ENCODE results near the gene MICB. TPM values are rescaled to one million over a fixed set of nuclear protein-coding genes. Genes with fewer than 3 reads are reported as not detected.

The MICB gene
- total RNA-seq, 1 donor from 2014 or later, result 5.8 TPM

- H3K4me2 ChIP-seq (ENCODE audit: low read length), result peak within 1 kb of the TSS; percentile 95
- peak within 1 kb of the TSS; percentile 96 for H3K9ac ChIP-seq (ENCODE audit: low read length)
- no peaks in the 10 kb centered on the region for H3K9me3 ChIP-seq (ENCODE audit: insufficient read depth, low read depth, low read length)
- H4K20me1 ChIP-seq (ENCODE audit: insufficient read depth, low read length), result peaks cover 40% of the 10 kb centered on the region
- H3K36me3 ChIP-seq (ENCODE audit: insufficient read depth, low read length), result peaks cover 25% of the 10 kb centered on the region
- no peaks in the 10 kb centered on the region for H3K9me3 Mint-ChIP-seq (ENCODE audit: unreplicated experiment)
- H3K4me1 ChIP-seq (ENCODE audit: insufficient read depth, low read length), result peaks cover 38% of the 10 kb centered on the region
- peak within 1 kb of the TSS; percentile 84 for H3K4me3 ChIP-seq (ENCODE audit: insufficient read depth, low read depth, low read length)
- H3K27me3 ChIP-seq (ENCODE audit: insufficient read depth, low read length), result no peaks in the 10 kb centered on the region
- peak within 1 kb of the TSS; percentile 98 for H3K27ac Mint-ChIP-seq (ENCODE audit: unreplicated experiment)
- H3K4me3 Mint-ChIP-seq (ENCODE audit: unreplicated experiment), result peak within 1 kb of the TSS; percentile 100
- no peak for FAIRE-seq
- H2AFZ ChIP-seq (ENCODE audit: low read depth, low read length), result peak within 1 kb of the TSS; percentile 80
- H3K36me3 Mint-ChIP-seq (ENCODE audit: low read depth, unreplicated experiment), result peaks cover 26% of the 10 kb centered on the region
- TF ChIP-seq EZH2 (IDR thresholded peaks at IDR 0.05; ENCODE audit: insufficient read depth, low read length), result no peak
- TF ChIP-seq CTCF (IDR thresholded peaks at IDR 0.05; ENCODE audit: insufficient read depth, low read depth, low read length), result no peak
- H3K27ac ChIP-seq (ENCODE audit: low read depth, low read length), result peak within 1 kb of the TSS; percentile 98
- peaks cover 48% of the 10 kb centered on the region for H3K79me2 ChIP-seq (ENCODE audit: insufficient read depth, low read length)
- peaks cover 30% of the 10 kb centered on the region for H3K4me1 Mint-ChIP-seq (ENCODE audit: low read depth, unreplicated experiment)
- H3K27me3 Mint-ChIP-seq (ENCODE audit: low read depth, unreplicated experiment), result no peaks in the 10 kb centered on the region
- peak; percentile 95 for DNase-seq (ENCODE audit: low read depth)
Observed at GRCh38 chr6:31541658-31542521, 43.9 kb downstream of the MICB start, which contains the start of gene DDX39B. TSS of gene DDX39B (minus strand) at chr6:31542003. CDS start at chr6:31540532, 1,471 bp downstream.

- no peak for DNase-seq (ENCODE audit: low read depth)
- H3K36me3 Mint-ChIP-seq (ENCODE audit: low read depth, unreplicated experiment), result peaks cover 22% of the 10 kb centered on the region
- Histone ChIP-seq H3K9me3 (ENCODE audit: insufficient read depth, low read depth, low read length) (no peaks in the 10 kb centered on the region), H4K20me1 (ENCODE audit: insufficient read depth, low read length) (peaks cover 24% of the 10 kb centered on the region), H3K27ac (ENCODE audit: low read depth, low read length) (no peak overlapping the region), H3K27me3 (ENCODE audit: insufficient read depth, low read length) (no peaks in the 10 kb centered on the region), H3K4me2 (ENCODE audit: low read length) (no peak overlapping the region), H2AFZ (ENCODE audit: low read depth, low read length) (no peak overlapping the region), H3K36me3 (ENCODE audit: insufficient read depth, low read length) (peaks cover 12% of the 10 kb centered on the region), H3K79me2 (ENCODE audit: insufficient read depth, low read length) (peaks cover 40% of the 10 kb centered on the region), H3K4me1 (ENCODE audit: insufficient read depth, low read length) (peaks cover 45% of the 10 kb centered on the region), H3K9ac (ENCODE audit: low read length) (no peak overlapping the region), H3K4me3 (ENCODE audit: insufficient read depth, low read depth, low read length) (no peak overlapping the region)
- no peaks in the 10 kb centered on the region for H3K27me3 Mint-ChIP-seq (ENCODE audit: low read depth, unreplicated experiment)
- no peak overlapping the region for H3K4me3 Mint-ChIP-seq (ENCODE audit: unreplicated experiment)
- FAIRE-seq, result no peak
- H3K27ac Mint-ChIP-seq (ENCODE audit: unreplicated experiment), result no peak overlapping the region
- H3K9me3 Mint-ChIP-seq (ENCODE audit: unreplicated experiment), result no peaks in the 10 kb centered on the region
- H3K4me1 Mint-ChIP-seq (ENCODE audit: low read depth, unreplicated experiment), result peaks cover 31% of the 10 kb centered on the region
- no peak for TF ChIP-seq EZH2 (IDR thresholded peaks at IDR 0.05; ENCODE audit: insufficient read depth, low read length)
- TF ChIP-seq CTCF (IDR thresholded peaks at IDR 0.05; ENCODE audit: insufficient read depth, low read depth, low read length), result no peak
Observed at GRCh38 chr6:31543639-31544038, 45.7 kb downstream of the MICB start.

- Histone ChIP-seq H3K4me2 (ENCODE audit: low read length) (no peak overlapping the region), H3K9me3 (ENCODE audit: insufficient read depth, low read depth, low read length) (no peaks in the 10 kb centered on the region), H3K9ac (ENCODE audit: low read length) (no peak overlapping the region), H3K36me3 (ENCODE audit: insufficient read depth, low read length) (peaks cover 8% of the 10 kb centered on the region), H3K27ac (ENCODE audit: low read depth, low read length) (no peak overlapping the region), H3K79me2 (ENCODE audit: insufficient read depth, low read length) (peaks cover 34% of the 10 kb centered on the region), H4K20me1 (ENCODE audit: insufficient read depth, low read length) (peaks cover 13% of the 10 kb centered on the region), H3K4me1 (ENCODE audit: insufficient read depth, low read length) (peaks cover 34% of the 10 kb centered on the region), H3K4me3 (ENCODE audit: insufficient read depth, low read depth, low read length) (no peak overlapping the region), H3K27me3 (ENCODE audit: insufficient read depth, low read length) (no peaks in the 10 kb centered on the region), H2AFZ (ENCODE audit: low read depth, low read length) (no peak overlapping the region)
- TF ChIP-seq EZH2 (IDR thresholded peaks at IDR 0.05; ENCODE audit: insufficient read depth, low read length) (no peak), CTCF (IDR thresholded peaks at IDR 0.05; ENCODE audit: insufficient read depth, low read depth, low read length) (no peak)
- Mint-ChIP-seq H3K4me3 (ENCODE audit: unreplicated experiment) (peak overlapping the region; percentile 94), H3K27me3 (ENCODE audit: low read depth, unreplicated experiment) (no peaks in the 10 kb centered on the region), H3K4me1 (ENCODE audit: low read depth, unreplicated experiment) (peaks cover 26% of the 10 kb centered on the region), H3K36me3 (ENCODE audit: low read depth, unreplicated experiment) (peaks cover 22% of the 10 kb centered on the region), H3K27ac (ENCODE audit: unreplicated experiment) (no peak overlapping the region), H3K9me3 (ENCODE audit: unreplicated experiment) (no peaks in the 10 kb centered on the region)
- DNase-seq (ENCODE audit: low read depth), result no peak
- FAIRE-seq, result no peak
Observed at GRCh38 chr6:31544676-31545075, 46.7 kb downstream of the MICB start.
